ENCODE results near the gene PHAF1.

DNA sequence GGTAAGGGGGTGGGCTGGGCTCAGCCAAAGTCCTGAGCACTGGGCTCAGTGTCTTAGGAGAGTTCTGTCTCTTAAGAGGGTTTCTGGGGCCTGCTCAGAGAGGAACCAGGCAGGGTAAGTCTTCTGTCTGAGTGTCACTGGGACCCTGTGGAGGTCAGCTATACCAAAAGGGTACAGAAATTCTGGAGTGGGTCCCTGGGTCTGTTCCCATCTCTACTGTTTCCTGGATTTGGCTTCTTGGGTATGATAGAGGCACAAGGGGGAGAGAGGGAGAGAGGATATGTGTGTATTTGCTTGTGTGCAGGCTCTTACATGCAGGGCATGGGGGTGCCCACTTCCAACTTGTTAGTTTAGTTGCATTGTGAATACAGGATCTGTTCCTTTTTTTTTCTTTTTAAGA, 83.8 kb downstream of the PHAF1 start:
- TF ChIP-seq, protein P1, sequence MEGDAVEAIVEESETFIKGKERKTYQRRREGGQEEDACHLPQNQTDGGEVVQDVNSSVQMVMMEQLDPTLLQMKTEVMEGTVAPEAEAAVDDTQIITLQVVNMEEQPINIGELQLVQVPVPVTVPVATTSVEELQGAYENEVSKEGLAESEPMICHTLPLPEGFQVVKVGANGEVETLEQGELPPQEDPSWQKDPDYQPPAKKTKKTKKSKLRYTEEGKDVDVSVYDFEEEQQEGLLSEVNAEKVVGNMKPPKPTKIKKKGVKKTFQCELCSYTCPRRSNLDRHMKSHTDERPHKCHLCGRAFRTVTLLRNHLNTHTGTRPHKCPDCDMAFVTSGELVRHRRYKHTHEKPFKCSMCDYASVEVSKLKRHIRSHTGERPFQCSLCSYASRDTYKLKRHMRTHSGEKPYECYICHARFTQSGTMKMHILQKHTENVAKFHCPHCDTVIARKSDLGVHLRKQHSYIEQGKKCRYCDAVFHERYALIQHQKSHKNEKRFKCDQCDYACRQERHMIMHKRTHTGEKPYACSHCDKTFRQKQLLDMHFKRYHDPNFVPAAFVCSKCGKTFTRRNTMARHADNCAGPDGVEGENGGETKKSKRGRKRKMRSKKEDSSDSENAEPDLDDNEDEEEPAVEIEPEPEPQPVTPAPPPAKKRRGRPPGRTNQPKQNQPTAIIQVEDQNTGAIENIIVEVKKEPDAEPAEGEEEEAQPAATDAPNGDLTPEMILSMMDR (IDR thresholded peaks at IDR 0.05): no peak
- no peak for TF ChIP-seq EZH2 (IDR thresholded peaks at IDR 0.05)
